ENCODE results near the gene RTN4.
"Not testable (repeated sequence)": the region's sequence is repeated elsewhere in the genome, so short reads cannot be mapped to it uniquely, and the experiment has no call there.

Gene RTN4

DNA sequence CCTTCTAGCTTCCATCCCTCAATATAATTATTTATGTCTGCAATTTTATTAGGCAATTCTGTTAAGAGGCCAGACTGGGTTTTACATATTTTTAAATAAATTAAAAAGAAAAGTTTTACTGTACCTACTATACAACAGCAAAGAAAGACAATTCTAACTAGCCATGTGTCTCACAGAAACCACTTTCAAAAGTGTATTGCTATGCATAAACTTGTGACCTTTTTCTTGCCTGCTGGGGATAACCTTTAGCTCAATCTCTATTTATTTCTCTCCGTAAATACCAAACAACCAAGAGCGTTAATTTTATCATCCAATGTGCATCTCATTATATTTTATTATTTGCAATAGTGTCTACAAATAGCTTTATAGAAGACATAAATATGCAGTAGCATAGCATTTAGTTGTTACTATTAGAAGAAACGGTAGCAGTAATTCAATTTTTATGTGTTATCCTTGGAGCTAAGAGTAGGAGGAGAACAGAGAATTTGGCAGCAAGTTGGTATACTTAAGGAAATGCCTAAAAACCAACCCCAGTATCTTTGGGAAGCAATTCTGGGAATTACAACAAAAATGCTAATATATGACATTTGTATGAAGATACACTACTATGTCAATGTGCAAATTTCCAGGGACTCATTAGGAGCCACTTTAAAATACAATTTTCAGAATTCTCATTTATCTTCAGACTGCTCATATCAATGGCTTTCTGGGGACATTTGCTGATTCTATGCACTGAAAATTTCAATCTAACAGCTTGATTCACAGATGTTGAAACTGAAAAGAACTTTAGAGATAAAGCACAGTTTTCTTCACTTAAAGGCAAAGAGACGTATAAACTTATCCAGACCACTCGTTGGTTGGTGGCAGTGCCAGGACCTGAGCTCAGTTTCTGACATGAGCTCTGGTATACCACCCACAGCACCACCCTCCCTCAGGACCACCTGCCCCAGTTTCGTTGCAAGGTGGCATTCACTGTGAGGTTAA is 23.0 kb upstream of the RTN4 start:
- no peak for DNase-seq

DNA sequence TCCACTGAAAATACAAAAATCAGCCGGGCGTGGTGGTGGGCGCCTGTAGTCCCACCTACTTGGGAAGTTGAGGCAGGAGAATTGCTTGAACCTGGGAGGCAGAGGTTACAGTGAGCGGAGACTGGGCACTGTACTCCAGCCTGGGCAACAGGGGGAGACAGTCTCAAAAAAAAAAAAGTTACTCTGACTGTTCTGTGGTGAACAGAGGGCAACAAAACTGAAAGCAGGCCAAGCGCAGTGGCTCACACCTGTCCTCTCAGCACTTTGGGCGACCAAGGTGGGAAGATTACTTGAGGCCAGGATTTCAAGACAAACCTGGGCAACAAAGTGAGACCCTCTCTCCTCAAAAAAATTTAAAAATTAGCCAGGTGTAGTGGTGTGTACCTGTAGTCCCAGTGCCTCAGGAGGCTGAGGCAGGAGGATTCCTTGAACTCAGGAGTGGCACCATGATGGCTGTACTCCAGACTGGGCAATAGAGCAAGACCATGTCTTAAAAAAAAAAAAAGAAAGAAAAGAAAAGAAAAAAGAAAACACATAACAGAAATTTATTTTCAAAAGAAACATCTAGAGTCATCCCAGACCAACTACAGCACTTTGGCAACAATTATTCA is 13.6 kb upstream of the RTN4 start:
- DNase-seq: no peak

DNA sequence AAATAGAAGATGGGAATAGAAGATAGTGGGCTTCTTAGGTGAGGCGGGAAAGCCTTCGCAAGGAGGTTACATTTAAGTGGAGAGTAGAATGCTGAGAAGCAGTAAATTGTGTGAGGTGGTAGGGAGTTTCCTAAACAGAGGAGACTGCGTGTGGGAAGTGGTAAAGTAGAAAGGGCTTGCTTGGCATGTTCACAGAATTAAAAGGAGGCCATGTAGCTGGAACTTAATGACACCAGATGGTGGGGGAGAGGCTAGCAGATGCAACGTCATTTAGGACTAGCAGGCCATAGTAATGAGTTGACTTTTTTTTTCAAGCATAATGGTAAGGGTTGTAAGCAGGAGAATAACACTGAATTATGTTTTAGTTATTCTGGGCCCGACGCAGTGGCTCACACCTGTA is 13.0 kb upstream of the RTN4 start:
- no peak for DNase-seq

DNA sequence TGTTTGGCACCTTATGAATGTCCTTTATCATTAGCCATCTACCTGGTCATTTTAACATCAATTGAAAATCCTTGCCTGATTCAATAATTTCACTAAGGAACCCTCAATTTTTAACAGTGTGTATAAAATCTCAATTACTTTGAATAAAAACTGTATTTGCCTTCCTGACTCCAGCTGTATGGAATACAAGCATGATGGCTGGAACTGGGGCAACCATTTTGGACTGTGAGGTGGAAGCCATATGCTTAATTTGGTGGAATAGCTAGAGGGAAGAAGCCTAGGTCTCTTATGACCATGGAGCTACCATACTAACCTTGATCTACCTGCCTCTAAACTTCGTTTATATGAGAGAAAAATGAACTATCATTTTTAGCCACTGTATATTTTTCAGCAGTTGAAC is 12.5 kb upstream of the RTN4 start:
- DNase-seq: no peak

DNA sequence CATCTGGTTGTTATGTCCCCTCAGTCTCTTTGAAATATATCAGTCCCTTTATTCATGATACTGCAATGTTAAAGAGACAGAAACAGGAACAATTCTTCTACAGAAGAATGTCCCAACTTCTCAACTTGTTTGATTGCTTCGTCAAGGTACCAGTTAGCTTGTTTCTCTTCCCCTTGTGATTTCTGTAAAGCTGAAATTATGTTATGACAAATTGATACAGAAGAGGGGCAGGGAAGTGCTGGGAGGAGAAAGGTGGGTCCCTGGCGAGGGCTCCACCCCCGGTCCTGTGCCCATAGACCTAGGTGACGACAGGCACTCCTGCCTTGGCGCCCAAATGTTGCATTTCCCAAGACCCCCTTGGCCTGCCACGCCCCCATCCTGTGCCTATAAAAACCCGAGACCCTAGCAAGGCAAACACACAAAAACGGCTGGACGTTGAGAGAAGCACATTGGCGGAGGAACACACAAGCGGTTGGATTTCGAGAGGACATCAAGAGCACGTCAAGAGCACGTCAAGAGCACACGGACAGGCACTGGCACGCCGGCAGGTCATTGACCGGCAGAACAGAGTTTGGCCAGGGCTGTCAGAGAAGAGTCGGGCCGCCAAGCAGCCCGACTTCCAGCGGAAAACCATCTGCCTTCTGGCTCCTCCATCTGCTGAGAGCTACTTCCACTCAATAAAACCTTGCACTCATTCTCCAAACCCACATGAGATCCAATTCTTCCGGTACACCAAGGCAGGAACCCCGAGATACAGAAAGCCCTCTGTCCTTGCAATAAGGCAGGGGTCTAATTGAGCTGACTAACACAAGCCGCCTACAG is 11.5 kb upstream of the RTN4 start:
- no peak for DNase-seq

DNA sequence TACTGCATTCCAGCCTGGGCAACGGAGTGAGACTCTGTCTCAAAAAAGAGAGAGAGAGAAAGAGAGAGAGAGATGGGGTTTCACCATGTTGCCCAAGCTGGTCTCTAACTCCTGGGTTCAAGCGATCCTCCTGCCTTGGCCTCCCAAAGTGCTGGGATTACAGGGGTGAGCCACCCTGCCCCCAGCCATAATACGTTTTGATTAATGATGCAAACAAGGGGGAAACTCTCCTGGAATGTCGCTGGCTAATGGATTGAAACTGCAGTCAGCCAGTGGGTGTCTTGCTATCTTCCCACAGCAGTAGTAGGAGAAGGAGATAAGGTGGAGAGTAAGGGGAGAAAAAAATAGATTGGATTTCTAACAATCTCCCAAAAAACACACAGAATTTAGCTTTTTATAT is 9.5 kb upstream of the RTN4 start:
- DNase-seq: no peak

DNA sequence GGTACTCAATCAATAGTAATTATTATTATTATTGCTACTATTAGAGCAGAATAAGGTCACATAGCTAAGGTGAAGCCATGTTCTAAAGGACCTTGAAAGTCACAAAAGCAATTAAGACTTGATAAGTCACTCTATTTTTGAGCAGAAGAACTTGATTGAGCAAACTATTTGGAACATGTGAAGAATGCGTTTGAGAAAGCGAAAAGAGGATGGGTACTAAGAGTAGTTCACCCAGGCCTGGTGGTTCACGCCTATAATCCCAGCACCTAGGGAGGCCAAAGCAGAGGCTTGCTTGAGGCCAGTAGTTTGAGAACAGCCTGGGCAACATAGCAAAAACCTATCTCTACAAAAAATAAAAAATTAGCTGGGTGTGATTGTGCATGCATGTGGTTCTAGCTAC is 7.2 kb upstream of the RTN4 start:
- no peak for DNase-seq

DNA sequence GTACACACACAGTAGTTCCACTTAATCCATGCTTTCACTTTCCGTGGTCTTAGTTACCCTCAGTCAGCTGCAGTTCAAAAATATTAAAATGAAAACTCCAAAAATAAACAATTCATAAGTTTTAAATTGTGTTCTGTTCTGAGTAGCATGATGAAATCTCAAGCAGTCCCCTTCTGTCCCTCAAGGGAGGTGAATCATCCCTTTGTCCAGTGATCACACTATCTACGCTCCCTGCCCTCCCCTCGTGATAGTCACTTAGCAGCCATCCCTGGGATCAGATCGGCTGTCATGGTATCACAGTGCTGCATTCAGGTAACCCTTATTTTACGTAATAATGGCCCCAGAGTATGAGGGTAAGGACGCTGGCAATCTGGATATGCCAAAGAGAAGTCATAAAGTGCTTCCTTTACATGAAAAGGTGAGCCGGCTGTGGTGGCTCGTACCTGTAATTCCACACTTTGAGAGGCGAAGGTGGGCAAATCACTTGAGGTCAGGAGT is 5.8 kb upstream of the RTN4 start:
- DNase-seq: no peak

DNA sequence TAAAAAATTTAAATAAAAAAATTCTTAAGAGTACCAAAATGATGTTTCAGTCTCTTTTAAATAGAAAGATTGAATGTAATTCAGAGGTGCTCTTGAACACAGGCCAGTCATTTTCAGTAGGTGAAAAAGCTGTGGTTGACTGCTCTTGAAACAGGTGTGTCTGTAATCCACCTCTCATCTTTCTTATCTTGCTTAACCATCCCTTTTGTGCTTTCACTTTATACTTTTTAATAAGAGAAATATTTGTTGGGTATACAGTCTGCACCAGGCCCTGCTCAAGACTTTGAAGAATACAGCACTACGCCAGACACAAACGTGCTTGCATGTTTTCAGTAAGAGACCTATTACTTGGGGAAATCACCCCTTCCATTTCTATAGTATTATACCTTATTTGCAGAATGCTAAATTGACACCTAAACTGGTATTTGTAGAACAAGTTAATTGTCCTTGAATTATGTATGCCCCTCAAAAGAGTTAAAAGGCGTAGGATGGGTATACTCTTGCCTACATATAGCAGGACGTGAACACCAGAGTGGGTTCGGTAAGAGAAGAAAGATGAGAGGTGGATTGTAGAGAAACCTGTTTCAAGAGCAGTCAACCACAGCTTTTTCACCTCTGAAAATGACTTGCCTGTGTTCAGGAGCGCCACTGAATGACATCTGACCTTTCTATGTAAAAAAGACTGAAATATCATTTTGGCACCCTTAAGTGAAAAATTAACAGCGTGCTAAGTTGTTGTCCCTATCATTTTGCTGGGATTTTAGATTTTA is 4.0 kb upstream of the RTN4 start:
- no peak for DNase-seq

DNA sequence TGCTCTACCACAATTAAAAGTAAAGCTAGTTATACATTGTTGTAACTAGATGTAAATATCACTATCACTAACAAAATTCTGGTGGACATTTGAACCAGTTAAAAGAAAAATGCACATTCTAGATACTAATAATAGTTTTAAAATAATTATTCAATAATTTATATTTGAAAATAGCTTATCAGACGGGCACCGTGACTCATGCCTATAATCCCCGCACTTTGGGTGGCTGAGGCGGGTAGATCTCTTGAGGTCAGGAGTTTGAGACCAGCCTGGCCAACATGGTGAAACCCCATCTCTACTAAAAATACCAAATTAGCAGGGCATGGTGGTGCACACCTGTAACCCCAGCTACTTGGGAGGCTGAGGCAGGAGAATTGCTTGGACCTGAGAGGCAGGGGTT is 3.0 kb upstream of the RTN4 start:
- DNase-seq: not testable (repeated sequence)

DNA sequence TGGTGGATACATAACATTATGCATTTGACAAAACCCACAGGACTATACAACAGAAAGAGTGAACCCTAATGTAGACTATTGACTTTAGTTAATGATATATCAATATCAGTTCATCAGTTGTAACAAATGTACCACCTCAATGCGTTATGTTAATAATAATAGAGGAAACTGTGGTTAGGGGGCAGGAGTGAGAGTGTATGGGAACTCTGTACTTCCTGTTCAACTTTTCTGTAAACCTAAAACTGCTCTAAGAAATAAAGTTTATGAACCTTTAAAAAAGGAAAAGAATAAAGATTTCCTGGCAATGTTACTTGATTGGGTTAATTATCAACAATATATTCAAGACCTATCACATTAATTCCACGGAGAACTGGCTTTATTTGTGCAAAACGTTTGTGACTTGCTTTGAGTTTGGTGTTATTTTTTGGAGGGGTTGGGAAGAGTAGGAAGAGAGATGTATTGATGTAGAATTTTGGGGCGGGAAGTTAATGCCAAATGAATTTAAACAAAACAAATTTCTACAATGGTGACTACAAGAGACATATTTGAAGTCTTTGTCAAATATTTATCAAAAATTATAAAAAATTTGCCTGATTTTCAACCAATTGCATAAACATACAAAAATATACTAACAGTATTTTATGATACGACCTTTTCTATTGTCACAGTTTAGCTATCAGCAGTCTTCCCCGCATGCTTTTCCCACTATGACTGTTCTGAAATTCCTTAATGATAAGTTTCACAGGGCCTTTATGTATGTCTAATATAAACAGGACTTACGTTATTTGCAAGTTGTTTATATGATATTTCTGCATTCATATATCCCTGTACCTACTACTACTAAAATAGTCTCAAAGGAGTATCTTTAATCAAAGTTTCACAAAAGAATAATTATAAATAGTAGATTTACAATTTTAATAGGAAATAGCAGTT is 2.1 kb upstream of the RTN4 start:
- no peak for DNase-seq

DNA sequence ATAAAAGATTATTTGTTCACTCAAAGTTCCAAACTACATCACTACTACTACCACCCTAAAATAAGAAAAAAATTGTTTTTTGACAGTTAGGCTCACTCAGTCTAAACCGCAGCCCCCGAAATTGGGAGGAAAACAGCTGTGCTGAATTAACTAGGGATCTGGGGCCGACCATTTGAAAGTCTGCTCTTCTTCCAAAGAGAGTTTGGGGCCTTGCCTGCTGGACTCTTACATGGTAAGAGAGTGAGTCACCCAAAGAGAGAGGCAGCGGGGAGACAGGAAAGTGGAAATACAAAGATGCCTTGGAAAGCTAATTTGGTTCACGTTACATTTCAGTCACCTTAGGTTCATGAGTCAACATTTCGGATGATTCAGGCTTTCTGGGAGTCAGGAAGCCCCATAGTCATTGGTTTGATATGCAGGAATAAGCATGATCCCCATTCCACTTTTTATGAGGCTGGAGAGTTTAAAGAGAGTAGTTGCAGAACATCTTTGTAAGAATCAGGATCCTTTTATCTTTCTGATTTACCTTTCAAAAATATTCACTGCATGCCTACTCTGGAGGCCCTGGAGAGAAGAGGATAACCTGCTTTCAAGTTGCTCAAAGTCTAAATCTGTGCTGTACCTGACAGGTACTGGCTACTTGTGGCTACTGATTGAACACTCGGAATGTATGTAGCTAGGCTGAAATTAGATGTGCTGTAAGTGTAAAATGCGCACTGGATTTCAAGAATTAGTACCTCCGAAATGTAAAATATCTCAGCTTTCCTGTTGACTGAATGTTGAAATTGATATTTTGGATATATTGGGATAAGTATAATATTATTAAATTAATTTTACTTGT is 995 bp upstream of the RTN4 start:
- no peak for DNase-seq

DNA sequence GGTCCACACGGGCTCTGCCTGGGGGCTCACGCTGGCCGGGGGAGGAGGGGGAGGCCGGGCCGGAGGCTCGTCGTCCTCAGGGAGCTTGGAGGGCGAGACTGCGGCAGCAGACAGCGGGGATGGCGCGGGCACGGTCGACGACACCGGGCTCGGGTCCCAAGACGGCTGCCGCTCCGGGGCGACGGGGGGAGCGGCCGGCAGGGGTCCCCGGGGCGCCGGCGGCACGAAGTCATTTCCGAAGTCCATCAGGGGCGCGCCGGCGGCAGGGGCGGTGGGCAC is 491 bp downstream of the RTN4 start:
- no peak for DNase-seq

DNA sequence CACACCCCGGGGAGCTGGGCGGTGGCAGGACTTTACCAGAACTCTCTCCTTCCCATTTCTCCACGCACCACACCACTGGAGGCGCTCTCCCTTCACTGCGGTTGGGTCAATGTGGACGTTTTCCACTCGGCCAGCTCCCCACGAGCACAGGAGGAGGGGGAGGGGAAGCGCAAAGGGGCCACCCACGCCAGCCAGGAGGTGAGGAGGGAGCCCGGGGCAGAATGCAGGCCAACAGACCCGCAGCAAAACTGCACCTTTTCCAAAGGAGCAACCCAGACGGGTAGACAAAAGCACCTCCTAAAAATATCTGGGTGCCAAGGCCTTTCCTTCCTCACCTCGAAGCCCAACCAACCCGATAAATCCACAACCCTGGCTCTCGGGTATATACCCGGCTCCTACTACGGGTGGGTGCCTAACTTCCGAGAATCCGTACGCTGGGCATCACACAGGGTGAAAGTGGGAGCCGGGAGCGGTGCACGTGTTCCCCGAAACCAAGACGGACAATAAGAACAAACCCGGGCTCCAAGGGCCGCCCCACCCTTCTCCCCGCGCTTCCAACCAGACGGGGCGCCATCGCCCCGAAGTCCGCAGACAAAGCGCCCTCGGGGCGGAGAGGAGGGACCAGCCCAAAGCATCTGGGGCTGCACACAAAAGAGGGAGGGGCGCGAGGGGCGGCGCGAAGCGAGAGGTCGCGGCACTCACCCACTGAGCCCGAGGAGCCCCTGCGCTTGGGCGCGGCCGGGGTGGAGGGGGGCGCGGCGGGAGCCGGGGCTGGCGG is 1.0 kb downstream of the RTN4 start:
- DNase-seq: peak; percentile 54

DNA sequence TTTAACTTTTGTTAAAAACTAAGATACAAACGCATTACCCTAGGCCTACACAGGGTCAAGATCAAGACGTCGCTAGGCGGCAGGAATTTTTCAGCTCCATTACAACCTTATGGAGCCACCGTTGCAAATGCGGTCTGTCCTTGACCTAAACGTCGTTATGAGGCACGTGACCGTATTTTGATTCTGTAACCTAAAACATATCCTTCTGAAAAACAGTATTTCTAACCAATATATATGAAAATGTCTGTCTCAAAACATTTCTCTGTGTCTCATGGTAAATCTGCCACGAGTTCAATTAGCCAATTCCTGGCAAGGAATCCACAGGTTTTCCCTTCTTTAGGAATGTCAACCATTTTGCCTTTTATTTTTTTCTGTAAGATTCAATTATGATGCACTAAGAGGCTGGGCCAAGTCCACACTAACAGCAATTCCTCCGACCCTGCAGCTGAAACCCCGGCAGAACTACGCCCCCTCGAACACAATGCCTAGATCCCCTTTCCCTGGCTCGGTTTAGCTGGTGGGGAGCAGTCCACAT is 1.7 kb downstream of the RTN4 start:
- peak; percentile 40 for DNase-seq

DNA sequence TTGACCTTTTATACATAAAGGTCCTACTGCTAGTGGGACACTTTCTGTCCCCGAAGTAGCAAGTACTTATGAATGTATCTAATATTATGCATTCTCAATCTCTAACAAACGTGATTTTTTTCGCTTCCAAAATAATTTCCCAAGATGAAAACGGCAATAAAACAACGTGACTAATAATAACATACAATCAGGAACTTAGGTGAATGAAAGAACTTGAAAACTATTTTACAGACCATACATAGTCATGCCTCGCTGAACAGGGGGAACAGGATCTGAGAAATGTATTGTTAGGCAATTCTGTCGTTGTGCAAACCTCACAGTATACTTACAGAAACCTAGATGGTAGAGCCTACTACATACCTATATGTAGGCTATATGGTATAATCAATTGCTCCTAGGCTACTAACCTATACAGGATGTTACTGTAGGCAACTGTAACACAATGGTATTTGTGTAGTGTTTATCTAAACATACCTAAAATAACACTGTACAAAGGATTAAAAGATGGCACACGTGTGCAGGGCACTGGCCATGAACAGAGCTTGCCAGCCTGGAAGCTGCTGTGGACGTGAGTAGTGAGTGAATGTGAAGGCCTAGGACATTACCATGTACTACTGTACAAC is 2.5 kb downstream of the RTN4 start:
- peak; percentile 1 for DNase-seq

DNA sequence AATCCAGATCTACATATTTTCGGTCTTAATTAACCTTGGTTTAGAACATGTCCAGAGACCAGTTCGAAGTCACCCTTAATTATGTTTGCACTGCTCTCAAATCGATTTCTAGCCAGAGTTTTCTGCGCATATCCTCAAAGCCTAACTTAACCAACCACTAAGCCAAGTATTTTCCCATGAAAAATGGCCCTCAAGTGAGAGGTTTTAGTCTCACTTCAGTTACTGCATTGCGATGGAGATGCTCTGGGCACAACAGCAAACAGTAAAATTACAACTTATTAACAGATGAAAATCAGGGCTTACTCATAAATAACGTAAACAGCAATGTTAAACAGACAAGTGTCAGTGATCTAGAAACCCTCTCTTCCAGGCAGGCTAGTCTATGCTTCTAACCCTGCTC is 4.5 kb downstream of the RTN4 start:
- no peak for DNase-seq

DNA sequence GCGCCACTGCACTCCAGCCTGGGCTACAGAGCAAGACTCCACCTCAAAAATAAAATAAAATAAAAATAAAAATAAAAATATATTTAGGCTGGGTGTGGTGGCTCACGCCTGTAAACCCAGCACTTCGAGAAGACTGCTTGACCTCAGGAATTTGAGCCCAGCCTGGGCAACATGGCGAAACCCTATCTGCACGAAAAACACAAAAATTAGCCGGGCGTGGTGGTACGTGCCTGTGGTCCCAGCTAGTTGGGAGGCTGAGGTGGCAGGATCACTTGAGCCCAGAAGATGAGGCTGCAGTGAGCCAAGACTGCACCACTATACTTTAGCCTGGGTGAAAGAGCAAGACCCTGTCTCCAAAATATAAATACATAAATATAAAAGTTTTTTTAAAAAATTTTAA is 6.4 kb downstream of the RTN4 start:
- no peak for DNase-seq

DNA sequence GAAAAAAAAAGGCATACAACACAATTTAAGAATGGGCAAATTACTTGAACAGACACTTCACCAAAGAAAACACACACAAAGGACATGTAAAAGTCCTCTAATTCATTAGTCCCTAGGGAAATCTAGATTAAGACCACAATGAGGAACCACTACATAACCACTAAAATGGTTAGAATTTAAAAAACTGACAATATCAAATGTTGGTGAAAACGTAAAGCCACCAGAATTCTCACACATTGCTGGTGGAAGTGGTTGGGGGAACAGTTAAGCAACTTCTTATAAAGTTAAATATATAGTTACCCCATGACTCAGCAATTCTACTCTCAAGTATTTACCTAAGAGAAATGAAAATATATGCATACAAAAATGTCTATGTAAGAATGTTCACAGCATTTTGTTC is 11.8 kb downstream of the RTN4 start:
- DNase-seq: no peak
